Epidermal melanocyte (primary cell): Measurements from ENCODE around the gene KCNQ5.
"Not testable (repeated sequence)": the region's sequence is repeated elsewhere in the genome, so short reads cannot be mapped to it uniquely, and the experiment has no call there.

ENCODE experiments used
- DNase-seq: peaks from one replicate; pipeline ENCODE4 v3.0.0; 2011; ENCODE audit warnings: low spot score; ENCODE audit not compliant: insufficient read length

The KCNQ5 gene

DNA sequence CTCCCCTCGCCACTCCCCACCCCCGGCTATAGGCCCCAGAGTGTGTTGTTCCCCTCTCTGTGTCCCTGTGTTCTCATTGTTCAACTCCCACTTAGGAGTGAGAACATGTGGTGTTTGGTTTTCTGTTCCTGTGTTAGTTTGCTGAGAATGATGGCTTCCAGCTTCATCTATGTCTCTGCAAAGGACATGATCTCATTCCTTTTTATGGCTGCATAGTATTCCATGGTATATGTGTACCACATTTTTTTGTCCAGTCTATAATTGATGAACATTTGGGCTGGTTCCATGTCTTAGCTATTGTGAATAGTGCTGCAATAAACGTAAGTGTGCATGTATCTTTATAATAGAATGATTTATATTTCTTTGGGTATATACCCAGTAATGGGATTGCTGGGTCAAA, 276.4 kb downstream of the KCNQ5 start:
- not testable (repeated sequence) for DNase-seq

DNA sequence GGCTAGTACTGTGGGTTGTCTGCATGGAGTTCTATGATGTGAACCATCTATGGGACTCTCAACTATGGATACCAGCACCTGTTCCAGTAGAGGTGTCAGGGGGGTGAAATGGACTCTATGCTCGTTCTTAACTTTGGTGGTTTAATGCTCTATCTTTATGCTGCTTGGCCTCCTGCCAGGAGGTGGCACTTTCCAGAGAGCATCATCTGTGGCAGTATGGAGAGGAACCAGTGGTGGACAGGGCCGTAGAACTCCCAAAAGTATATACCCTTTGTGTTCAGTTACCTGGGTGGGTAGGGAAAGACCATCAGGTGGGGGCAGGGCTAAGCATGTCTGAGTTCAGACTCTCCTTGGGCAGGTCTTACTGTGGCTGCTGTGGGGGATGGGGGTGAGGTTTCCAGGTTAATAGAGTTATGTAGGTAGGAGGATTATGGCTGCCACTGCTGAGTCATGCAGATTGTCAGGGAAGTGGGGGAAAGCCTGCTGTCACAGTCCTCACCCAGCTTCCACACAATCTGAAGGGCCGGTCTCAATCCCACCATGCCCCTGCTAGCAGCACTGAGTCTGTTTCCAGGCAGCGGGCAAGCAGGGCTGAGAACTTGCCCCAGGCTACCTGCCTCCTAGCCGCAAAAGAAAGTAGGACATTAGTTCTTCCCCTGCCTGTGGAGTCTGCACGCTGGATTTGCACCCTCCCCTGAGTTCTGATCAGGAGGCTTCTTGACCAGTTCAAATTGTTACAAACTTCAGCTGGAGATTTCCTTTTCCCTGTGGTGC, 284.0 kb downstream of the KCNQ5 start:
- DNase-seq, result no peak

DNA sequence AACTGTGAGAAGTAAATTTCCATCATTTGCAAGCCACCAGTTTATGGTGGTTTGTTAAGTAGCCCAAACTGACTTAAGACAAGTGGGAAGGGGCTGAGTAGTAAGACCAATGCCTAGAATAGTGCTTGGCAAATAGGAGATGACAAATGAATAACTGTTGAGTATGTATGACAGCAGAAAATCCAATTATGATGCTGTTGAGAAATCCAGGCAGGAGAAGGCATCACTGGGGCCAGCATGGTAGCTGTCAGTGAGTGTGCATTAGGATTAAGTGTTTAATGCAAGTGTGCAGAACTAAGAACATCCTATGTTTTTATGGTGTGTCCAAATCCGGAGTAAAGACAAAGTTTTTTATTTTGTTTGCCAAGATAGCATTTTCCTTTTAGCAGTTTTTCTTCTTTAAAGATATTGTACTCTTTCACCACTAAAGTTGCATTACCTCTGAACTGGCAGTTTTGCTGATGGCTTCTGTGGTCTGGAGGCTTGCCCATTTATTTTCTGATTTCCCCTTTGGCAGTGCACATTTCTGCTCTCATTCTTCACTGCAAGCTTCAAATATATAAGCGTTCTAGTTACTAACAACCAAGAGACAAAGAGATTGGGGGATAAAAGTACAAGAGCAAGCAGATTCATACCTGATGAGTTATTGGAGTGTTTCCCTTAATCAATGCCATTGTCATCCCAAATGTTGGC, 289.7 kb downstream of the KCNQ5 start:
- peak; percentile 41 for DNase-seq

DNA sequence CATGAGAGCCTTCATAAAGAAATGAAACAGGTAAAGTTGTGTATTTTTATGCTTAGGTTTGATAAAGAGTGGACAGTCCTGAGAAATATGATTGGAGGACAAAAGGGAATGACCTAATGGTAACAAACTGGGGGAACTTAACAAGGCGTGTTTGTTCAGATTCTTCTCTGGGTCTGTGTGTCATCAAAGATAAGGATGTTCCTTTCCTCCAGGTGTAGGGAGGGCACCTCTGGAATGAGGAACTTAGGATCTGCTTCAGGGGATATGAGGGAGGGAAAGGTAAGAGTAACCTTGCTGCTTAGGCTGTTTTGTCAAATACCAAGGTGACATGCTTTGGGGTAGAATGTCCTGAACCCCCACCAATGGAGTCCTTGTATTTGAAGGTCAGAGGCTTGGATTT, 291.9 kb downstream of the KCNQ5 start:
- no peak for DNase-seq

DNA sequence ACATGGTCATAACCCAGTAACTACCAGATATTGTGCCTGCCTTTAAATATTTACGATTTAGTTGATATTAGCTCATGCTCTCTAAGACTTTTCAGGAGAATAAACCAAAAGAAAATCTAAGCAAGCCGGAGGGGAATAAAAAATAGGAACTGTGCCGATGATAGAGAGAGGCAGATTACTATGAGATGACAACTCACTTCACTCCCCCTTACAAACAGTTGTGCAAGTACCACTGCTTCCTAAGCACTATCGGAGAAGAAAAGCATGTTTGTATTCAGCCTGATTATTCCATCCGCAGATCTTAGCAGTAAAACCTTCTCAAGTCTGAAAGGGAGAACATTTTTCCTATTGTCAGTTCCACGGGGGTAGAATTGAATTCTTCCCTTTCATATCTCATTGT, 294.4 kb downstream of the KCNQ5 start:
- DNase-seq, result no peak

DNA sequence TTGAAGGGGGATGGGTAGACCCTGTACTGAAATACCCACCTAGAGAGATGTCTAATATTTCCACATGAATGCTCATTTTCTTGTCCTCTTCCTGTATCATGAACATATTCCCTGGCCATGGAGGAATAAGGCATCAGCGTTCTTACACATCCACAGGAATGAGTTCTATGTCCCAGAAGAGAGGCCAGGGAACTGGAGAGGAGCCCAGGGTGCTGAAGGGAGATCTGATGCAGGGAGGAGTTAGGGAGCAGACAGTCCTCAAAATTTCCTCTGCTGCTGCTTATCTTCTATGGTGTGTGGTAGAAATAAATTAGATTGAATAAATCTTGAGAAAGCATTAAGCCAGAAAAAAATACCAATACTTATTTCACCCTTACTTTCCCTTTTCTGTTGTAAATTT, 295.0 kb downstream of the KCNQ5 start:
- no peak for DNase-seq

DNA sequence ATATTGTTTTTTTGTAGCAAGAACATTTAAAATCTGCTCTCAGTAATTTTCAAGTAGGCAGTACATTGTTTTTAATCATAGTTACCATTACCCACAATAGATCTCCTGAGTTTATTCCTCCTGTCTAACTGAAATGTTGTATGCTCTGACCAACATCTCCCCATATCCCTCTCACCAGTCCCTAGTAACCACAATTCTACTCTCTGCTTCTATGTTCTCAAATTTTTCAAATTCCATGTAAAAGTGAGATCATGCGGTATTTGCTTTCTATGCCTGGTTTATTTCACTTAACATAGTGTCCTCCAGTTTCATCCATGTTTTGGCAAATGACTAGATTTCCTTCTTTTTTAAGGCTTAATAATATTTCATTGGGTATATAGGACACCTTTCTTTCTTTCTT, 300.5 kb downstream of the KCNQ5 start:
- no peak for DNase-seq

DNA sequence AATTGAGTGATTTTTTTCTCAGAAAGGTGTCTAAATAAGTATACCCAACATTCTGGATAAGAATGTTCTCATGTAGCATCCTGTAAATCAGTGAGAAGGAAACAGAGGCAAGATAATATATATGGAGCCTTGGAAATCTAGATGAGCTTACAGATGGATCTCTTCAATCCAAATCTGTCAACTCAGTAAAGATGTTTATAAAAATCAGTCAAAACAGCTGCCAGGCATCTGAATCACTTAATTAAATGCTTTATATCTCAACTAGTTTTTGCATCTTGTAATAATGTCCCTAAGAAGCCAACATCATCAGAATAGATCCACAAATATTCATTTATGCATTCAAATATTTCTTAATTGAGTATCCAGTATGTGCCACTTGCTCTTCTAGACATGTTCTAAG, 303.3 kb downstream of the KCNQ5 start:
- no peak for DNase-seq

DNA sequence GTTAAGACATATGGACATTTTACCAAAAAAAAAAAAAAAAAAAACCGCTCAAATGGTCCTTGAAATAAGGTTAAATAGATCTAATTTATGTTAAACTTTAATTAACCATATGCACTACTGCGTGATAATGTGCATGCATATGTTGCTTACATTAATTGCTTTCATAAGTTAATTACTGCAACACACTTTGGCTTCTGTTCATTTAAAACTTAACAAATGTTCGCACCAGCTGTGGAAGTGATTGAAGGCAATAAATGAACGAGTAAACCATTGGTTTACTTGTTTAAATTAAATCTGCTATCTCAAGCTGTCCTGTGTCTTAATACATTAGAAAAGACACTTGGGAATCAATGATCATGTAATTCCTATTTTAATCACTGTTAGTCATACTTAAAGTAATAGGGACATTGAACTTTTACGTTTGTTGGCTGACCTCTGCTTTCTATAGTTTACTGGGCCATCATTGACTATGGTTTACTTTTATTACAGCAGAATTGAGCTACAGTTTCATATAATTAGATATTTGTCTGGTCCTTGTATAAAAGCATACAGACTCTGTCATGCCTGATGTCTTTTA, 308.8 kb downstream of the KCNQ5 start:
- no peak for DNase-seq

DNA sequence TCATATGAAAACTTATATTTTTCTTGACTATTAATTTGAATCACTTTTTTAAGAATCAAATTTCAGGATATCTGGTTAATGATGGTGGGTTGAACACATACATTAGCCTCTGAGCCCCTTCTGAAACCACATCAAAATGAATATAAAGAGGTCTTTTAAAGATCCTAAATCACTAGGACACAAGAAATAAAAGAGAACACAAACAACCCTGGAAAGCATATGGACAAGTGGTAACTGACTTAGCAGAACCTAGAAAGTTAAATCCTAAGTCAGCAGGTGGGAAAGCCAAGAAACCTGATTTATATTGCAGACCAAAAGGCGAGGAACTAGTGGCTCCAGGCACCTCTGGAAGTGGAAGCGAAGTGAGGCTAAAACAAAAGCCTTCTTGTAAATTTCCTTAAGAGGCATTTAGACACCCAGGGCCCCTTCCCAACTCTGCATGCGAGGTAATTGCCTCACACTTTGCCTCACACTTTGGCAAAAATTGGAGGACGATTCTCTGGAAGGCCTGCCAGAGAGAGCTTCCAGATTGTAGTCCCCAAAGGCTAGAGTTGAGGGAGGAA, 309.5 kb downstream of the KCNQ5 start:
- DNase-seq, result no peak

DNA sequence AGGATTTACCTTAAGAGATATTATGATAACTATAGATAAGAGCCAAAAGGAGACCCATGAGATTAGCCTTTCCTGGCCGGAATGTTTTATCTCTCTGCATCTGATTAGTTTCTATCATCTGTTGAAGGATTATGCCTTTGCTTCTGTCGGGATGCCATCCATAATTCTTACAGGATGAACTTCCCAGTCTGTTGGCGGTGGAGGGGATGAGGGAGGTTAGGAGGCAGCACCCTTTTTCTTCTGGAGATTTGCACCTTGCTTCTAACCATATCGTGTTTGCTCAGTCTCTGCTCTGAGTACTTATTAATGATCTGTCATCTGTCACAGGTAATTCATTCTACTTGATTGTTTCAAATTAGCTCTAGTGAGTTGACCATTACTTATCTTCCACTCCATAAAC, 311.4 kb downstream of the KCNQ5 start:
- no peak for DNase-seq

DNA sequence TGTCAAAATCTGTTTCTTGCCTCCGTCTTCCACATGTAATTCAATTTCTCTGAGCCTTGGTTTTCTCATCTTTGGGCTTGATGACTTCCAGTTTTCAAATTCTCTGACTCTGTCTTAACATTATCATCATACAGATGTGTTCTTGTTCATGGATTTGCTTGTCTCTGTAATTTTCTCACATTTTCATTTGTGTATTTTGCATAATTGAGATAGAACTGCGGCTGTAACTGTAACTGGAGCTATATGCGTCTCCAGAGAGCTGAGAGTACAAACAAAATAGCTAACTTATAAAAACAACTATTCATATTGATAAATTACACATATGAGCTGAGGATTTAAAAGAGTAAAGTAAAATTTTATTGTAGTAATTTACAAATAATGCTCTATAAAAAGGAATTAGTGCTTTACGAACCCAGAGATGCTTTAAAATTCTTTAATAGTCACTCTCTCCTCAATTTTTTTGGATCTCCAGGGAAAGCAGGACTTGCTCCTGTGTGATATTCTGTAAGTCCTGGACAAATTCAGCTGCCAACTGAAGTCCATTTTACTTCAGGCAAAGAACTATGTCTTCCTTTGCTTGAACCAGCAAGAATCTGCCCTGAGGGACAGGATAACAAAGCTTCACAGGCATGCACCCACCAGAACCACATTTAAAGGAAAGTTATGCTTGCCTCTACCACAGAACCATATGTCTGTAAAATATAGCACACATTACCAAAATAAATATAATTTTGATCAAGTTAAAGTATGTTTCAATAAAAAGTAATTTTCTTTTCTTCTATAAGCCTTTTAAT, 315.1 kb downstream of the KCNQ5 start:
- DNase-seq, result no peak

DNA sequence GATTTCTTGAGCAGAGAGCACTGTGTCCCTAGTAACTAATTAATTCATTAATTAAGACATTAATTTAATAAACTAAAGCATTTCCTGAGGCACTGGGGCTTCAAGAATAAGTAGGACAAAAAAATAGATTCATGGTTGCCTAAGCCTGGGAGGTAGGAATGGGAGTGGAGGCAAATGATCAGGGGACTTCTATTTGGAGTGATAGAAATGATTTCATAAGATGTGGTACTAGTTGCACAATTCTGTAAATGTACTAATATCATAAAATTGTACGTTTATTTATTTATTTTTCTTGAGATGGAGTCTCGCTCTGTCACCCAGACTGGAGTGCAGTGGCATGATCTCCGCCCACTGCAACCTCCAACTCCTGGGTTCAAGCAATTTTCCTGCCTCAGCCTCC, 316.2 kb downstream of the KCNQ5 start:
- DNase-seq, result no peak

DNA sequence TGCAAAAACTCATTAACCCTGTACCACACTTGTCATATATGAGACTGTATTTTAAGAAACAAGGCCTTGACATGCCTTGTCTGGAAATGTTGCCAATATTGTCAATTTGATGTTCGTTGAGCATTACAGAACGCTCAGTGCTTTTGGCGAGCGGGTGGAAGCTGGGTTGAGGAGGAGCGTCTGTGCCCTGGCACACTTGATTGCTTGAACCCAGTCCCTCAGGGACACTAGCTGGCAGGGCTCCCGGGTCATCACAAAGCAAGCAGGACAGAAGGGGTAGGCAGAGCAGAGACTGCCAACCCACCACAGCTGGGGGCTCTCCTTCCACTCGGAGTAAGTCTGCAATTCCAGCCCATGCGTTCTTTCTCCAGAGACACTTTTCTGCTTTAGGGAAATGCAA, 317.1 kb downstream of the KCNQ5 start:
- DNase-seq, result no peak

DNA sequence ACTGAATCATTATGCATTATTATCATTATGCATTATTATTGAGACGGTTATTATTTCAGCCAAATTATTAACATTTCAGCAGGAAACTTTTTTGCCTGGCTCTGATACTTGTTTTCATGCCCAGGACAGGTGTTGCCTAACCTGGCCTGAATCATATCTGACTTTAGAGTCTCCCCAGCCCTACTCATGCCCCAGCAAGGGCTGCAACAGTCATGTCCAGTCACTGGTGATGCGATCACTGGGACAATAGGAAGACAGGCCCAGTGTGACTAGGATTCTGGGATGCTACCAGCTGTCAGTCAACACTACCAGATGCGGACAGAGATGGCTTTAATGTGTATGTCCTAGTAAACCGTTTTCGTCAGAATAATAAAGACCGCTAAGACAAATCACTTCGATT, 318.4 kb downstream of the KCNQ5 start:
- no peak for DNase-seq

DNA sequence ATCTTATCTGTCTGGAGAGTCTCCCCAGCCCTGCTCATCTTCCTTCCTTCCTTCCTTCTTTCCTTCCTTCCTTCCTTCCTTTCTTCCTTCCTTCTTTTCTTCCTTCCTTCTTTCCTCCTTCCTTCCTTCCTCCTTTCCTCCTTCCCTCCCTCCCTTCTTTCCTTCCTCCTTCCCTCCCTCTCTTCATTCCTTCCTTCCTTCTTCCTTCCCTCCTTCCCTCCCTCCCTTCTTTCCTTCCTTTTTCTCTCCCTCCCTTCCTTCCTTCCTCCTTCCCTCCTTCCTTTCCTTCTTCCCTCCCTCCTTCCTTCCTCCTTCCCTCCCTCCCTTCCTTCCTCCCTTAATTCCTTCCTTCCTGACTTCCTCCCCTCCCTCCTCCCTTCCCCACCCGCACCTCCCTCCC, 319.4 kb downstream of the KCNQ5 start:
- no peak for DNase-seq

DNA sequence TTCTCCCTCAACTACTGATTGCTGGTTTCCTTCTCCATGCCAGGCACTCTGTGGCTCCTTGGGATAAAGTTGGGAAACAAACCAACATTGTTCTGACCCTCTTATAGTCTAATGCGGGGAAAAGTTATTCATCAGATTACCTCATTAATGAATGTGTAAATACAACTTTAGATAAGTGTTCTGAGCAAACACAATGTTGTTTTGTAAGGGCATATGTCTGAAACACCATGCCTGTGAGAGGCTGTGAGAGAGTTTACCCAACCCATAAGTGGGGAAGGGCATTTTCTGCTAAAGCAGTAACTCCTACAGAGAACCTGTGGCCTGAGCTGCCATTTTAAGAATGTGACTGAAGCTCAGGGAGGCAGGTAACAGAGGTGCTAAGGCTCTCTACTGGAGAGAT, 319.9 kb downstream of the KCNQ5 start:
- no peak for DNase-seq

DNA sequence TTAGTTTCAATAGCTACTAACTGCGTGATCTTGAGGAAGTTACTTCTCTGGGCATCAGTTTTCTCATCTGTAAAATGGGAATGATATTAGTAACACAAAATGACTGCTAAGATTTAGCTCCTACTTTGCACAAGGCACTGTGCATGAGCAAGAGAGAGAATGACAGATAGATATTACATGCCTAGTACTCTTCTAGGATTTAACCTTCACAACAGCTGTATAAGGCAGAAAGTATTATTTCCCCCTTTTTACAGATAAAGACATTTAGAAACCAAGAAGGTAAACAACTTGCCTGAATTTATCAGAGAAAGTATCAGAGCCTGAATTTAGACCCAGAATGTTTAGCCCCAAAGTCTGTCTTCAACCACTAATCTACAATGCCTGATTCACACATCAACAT, 321.8 kb downstream of the KCNQ5 start:
- DNase-seq, result no peak

DNA sequence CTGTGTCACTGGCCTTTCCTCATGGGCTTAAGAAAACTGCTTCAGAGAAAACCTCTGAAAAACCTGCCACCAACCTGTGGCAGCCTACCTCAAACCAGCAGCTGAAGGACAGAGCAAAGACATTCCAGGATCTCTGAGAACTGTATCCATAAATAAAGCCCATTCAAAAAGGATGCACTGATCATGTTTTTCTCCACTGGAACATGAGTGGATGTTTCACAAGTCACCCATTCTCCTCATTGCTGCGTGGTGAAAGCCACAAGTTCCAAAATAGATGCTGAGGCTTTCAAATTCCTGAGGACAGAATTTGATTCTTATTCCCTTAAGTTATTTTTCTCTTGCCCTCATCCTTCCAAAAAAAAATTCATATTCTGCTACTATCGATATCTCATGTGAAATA, 322.8 kb downstream of the KCNQ5 start:
- DNase-seq, result no peak

DNA sequence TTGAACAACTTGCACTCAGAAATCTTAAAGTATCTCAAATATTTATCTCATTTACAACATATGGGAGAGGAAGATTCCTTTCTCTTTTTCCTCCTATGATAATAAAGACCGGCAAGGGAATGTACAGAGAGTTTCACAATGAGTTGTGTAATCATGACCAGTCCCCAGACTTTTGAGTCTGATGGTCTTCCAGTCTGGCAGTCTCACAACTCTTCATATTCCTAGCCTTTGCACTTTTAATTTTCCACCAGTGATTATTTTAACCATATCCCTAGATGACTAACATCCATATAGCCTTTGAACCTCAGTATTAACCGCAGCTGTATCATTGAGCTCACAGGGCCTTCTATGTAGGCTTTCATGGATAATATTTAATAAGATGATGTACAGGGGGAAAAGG, 324.9 kb downstream of the KCNQ5 start:
- no peak for DNase-seq

DNA sequence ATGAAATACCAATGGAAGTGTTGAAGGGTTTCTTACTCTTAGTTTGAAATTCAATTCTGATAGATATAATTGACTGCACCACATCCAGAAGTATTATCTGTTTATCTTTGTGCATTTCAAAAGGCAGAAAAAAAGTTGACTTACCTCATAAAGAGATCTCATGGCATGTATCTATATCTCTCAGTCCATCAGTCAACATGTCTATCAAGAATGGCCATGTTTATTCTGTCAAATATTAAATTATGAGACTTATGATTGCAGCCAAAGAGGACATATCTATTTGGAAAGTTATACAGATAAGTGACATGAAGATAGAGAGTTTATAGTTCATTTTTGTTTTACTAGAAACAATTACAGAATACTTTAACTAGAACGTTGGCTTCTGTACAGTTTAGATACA, 325.7 kb downstream of the KCNQ5 start:
- DNase-seq, result no peak

DNA sequence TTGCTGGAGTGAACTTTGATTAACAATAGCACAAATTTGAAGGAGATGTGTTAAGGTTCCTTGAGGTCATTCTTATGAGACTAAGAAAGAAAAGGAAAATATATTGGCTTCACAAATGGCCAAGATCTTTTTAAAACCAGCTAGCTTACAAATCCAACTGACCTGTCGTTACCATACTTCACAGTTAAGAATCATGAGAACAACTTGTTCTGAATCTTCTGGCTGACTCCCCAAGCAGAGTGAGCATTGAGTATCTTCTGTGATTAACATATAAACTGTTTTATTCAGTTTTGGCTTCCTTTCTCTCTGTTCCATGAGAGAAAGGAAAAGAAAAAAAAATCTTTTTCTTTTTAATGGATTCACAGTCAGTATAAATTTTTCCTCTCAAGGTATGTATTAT, 326.3 kb downstream of the KCNQ5 start:
- DNase-seq, result no peak
